HEK293 (cell line): Measurements from ENCODE around the gene DENND1C.
A peak's percentile ranks its signal among the peaks of the same experiment; 100 is the strongest.

ENCODE experiments used
- ELK4 ChIP-seq: IDR thresholded peaks from 2 replicates; pipeline ENCODE4 v1.6.1; 2011; ENCODE audit warnings: mild to moderate bottlenecking, low read depth, low read length, borderline replicate concordance
- GLIS1 ChIP-seq: fragments of 450-650 bp; formaldehyde crosslinking; IDR thresholded peaks from 2 replicates; pipeline ENCODE4 v1.5.1; 2016; ENCODE audit warnings: missing biosample characterization, missing genetic modification characterization
- KLF8 ChIP-seq: fragments of 450-650 bp; formaldehyde crosslinking; IDR thresholded peaks from 2 replicates; pipeline ENCODE4 v1.5.1; 2016; ENCODE audit warnings: missing biosample characterization, missing genetic modification characterization
- MZF1 ChIP-seq: fragments of 450-650 bp; formaldehyde crosslinking; IDR thresholded peaks from 2 replicates; pipeline ENCODE4 v1.5.1; 2017; ENCODE audit warnings: missing biosample characterization, missing genetic modification characterization, borderline replicate concordance
- OSR2 ChIP-seq: fragments of 450-650 bp; formaldehyde crosslinking; IDR thresholded peaks from 2 replicates; pipeline ENCODE4 v1.5.1; 2016; ENCODE audit warnings: missing biosample characterization, missing genetic modification characterization
- PBX3 ChIP-seq: sonication (generic); formaldehyde crosslinking; IDR thresholded peaks from 2 replicates; pipeline ENCODE4 v1.8.1; 2022; ENCODE audit warnings: mild to moderate bottlenecking, moderate library complexity, missing genetic modification reagents
- PRDM1 ChIP-seq: fragments of 450-650 bp; formaldehyde crosslinking; IDR thresholded peaks from 2 replicates; pipeline ENCODE4; 2016; ENCODE audit warnings: missing biosample characterization, missing genetic modification characterization
- PRDM10 ChIP-seq: fragments of 450-650 bp; formaldehyde crosslinking; IDR thresholded peaks from 2 replicates; pipeline ENCODE4 v1.5.1; 2016; ENCODE audit warnings: missing biosample characterization, missing genetic modification characterization
- REPIN1 ChIP-seq: fragments of 450-650 bp; formaldehyde crosslinking; IDR thresholded peaks from 2 replicates; pipeline ENCODE4 v1.5.1; 2017; ENCODE audit warnings: missing biosample characterization, missing genetic modification characterization, low read depth
- SETDB1 ChIP-seq: IDR thresholded peaks from one replicate; pipeline ENCODE4 v1.6.1; 2017; ENCODE audit warnings: mild to moderate bottlenecking, low read length, moderate library complexity, mixed read lengths; ENCODE audit not compliant: insufficient read length
- TCF7L2 ChIP-seq: IDR thresholded peaks from 2 replicates; pipeline ENCODE4 v1.6.1; 2011; ENCODE audit warnings: low read depth, mild to moderate bottlenecking, inconsistent platforms, low read length, moderate library complexity, borderline replicate concordance
- ZBTB8A ChIP-seq: fragments of 450-650 bp; formaldehyde crosslinking; IDR thresholded peaks from 2 replicates; pipeline ENCODE4 v1.5.1; 2016; ENCODE audit warnings: missing biosample characterization, missing genetic modification characterization
- ZNF221 ChIP-seq: fragments of 450-650 bp; formaldehyde crosslinking; IDR thresholded peaks from 2 replicates; pipeline ENCODE4 v1.5.1; 2017; ENCODE audit warnings: missing biosample characterization, missing genetic modification characterization, borderline replicate concordance
- ZNF248 ChIP-seq: fragments of 450-650 bp; formaldehyde crosslinking; IDR thresholded peaks from 2 replicates; pipeline ENCODE4 v1.5.1; 2017; ENCODE audit warnings: missing biosample characterization, missing genetic modification characterization
- ZNF280C ChIP-seq: fragments of 450-650 bp; formaldehyde crosslinking; IDR thresholded peaks from 2 replicates; pipeline ENCODE4 v1.5.1; 2016; ENCODE audit warnings: missing biosample characterization, missing genetic modification characterization
- ZNF324 ChIP-seq: fragments of 450-650 bp; formaldehyde crosslinking; IDR thresholded peaks from 2 replicates; pipeline ENCODE4 v1.5.1; 2016; ENCODE audit warnings: missing biosample characterization, missing genetic modification characterization
- ZNF362 ChIP-seq: fragments of 450-650 bp; formaldehyde crosslinking; IDR thresholded peaks from 2 replicates; pipeline ENCODE4 v1.5.1; 2016; ENCODE audit warnings: missing biosample characterization, missing genetic modification characterization
- ZNF426 ChIP-seq: fragments of 450-650 bp; formaldehyde crosslinking; IDR thresholded peaks from 2 replicates; pipeline ENCODE4 v1.5.1; 2017; ENCODE audit warnings: missing biosample characterization, missing genetic modification characterization, mild to moderate bottlenecking, inconsistent platforms, moderate library complexity
- ZNF501 ChIP-seq: fragments of 450-650 bp; formaldehyde crosslinking; IDR thresholded peaks from 2 replicates; pipeline ENCODE4 v1.5.1; 2016; ENCODE audit warnings: missing biosample characterization, missing genetic modification characterization
- ZNF514 ChIP-seq: fragments of 450-650 bp; formaldehyde crosslinking; IDR thresholded peaks from 2 replicates; pipeline ENCODE4 v1.5.1; 2016; ENCODE audit warnings: missing biosample characterization, missing genetic modification characterization
- ZNF518A ChIP-seq: fragments of 450-650 bp; formaldehyde crosslinking; conservative IDR thresholded peaks from 2 replicates; pipeline ENCODE4 v1.5.1; 2016; ENCODE audit warnings: low read depth, missing biosample characterization, missing genetic modification characterization
- ZNF544 ChIP-seq: fragments of 450-650 bp; formaldehyde crosslinking; IDR thresholded peaks from 2 replicates; pipeline ENCODE4 v1.5.0; 2017; ENCODE audit warnings: missing biosample characterization, missing genetic modification characterization
- ZNF561 ChIP-seq: fragments of 450-650 bp; IDR thresholded peaks from 2 replicates; pipeline ENCODE4 v1.5.1; 2018; ENCODE audit warnings: missing biosample characterization, missing genetic modification characterization, borderline replicate concordance
- ZNF623 ChIP-seq: fragments of 450-650 bp; formaldehyde crosslinking; IDR thresholded peaks from 2 replicates; pipeline ENCODE4 v1.5.1; 2016; ENCODE audit warnings: missing biosample characterization, missing genetic modification characterization
- ZNF791 ChIP-seq: fragments of 450-650 bp; formaldehyde crosslinking; IDR thresholded peaks from 2 replicates; pipeline ENCODE4 v1.5.1; 2016; ENCODE audit warnings: missing biosample characterization, missing genetic modification characterization
- ZSCAN30 ChIP-seq: fragments of 450-650 bp; IDR thresholded peaks from 2 replicates; pipeline ENCODE4 v1.5.1; 2018; ENCODE audit warnings: missing biosample characterization, mild to moderate bottlenecking, missing genetic modification characterization, moderate library complexity

The DENND1C gene

GRCh38 chr19:6516659-6517291, 35.2 kb upstream of the DENND1C start (continued):
- no peak for TF ChIP-seq REPIN1 (tag by site-specific recombination)
- peak; percentile 44; the same call in 1 of the 2 replicates for TF ChIP-seq ZBTB8A (tag by site-specific recombination)
- no peak for TF ChIP-seq MZF1 (tag by site-specific recombination)
- TF ChIP-seq ZSCAN30 (tag by site-specific recombination), result peak; percentile 96
- TF ChIP-seq SETDB1, result no peak
- no peak for TF ChIP-seq OSR2
- TF ChIP-seq ELK4, result no peak
- no peak for TF ChIP-seq PRDM1 (tag by site-specific recombination)
- 0 out of 2 replicates have a peak, but pooled peaks have one; percentile 12 for TF ChIP-seq GLIS1
- no peak for TF ChIP-seq ZNF221 (tag by site-specific recombination)
- TF ChIP-seq ZNF501 (tag by site-specific recombination), result 0 out of 2 replicates have a peak, but pooled peaks have one; percentile 24
- TF ChIP-seq PBX3 (CRISPR knock-in tag), result peak; percentile 24; the same call in 1 of the 2 replicates
- TF ChIP-seq ZNF544 (tag by site-specific recombination), result no peak
- TF ChIP-seq ZNF324 (tag by site-specific recombination), result peak; percentile 74
- TF ChIP-seq KLF8 (tag by site-specific recombination), result peak; percentile 57
- TF ChIP-seq PRDM10 (tag by site-specific recombination), result peak; percentile 12; the same call in 1 of the 2 replicates
- no peak for TF ChIP-seq TCF7L2
- no peak for TF ChIP-seq ZNF280C (tag by site-specific recombination)
- TF ChIP-seq ZNF362 (tag by site-specific recombination), result no peak
- no peak for TF ChIP-seq ZNF426 (tag by site-specific recombination)
- no peak for TF ChIP-seq ZNF248
- no peak for TF ChIP-seq ZNF791 (tag by site-specific recombination)
- TF ChIP-seq ZNF514 (tag by site-specific recombination), result no peak
- TF ChIP-seq ZNF623, result no peak
- peak; percentile 59 for TF ChIP-seq ZNF518A
- TF ChIP-seq ZNF561 (tag by site-specific recombination), result no peak; the same call in 1 of the 2 replicates
